Cortex of kidney (tissue), 1 donor: ENCODE measurements around the gene RPS6KA1.

ENCODE experiments used
- DNase-seq: peaks from one replicate; lab custom pipeline; 2025; lab: John Stamatoyannopoulos, UW

The RPS6KA1 gene

DNA sequence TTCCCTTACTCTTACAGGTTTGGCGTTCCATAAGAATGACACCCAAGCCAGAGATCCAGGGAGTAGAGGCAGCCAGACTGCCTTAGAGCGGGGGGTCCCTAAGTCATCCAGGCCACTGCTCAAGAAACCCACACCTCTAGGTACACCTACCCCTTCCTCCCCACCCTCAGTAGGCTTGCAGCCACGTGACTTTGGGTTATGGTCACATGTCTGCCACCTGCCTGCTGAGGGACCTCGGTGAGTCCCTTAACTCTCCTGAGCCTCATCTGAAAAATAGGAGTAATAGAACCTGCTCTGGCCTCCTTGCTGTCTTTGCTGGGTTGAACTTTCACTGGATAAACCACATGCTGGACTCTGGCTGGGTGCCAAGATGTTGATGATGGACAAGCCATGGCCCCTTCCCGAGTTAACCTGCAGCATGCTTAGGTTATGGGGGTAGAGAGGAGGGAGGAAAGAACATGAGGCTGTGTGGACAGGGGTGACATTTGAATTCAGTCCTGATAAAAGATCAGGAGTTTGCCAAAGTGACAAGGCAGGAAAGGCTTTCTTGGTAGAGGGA lies 4.5 kb downstream of the RPS6KA1 start:
- no peak for DNase-seq

DNA sequence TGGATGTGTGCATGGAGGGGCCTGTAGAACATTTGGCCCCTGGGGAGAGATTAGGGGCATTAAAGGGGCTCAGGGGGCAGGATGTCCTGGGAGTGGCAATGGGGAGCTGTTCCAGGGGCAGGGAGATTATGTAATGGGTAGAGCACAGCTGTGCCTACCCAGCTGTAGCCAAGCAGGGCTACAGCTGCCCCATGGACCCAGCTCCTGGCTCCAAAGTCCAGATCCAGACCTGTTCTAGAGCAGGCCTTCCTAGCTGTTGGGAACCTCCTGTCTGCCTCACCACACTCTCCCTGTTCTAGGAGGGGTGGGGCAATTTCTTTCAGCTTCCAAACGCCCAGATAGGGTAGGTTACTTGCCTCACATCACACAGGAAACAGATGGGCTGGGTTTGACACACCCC lies 5.6 kb downstream of the RPS6KA1 start:
- DNase-seq: no peak

DNA sequence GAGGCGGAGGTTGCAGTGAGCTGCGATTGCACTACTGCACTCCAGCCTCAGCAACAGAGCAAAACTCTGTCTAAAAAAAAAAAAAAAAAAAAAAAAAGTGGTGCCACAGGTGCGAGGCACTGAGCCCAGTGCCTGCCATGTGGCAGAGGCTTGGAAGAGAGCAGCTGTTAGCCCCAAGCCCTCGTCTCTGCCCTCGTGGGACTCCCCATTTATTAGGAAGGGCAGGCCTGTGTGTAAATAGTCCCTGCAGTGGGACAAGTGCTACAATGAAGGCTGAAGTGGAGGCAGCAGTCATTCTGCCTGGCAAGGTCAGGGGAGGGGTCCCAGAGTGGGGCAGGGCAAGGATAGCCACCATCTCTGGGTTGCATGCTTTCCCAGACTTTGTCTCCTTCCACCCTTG lies 6.5 kb downstream of the RPS6KA1 start:
- DNase-seq: no peak

DNA sequence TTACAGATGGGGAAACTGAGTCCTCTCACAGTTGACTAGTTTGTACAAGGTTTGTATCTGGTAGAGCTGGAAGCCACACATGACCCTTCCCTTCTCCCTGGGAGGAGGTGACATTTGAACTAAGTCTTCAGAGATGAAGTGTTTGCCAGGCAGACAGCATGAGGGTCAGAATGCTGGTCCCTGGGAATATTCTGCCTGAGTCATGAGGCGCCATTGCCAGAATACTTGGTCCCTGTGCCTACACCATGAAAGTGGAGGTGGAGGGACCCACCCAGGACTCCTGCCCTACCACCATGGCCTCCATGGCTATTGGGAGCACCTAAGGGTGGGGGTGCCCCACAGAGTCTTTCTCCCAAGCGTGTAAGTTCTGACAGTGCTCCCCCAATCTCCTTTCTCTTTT lies 7.0 kb downstream of the RPS6KA1 start:
- no peak for DNase-seq

DNA sequence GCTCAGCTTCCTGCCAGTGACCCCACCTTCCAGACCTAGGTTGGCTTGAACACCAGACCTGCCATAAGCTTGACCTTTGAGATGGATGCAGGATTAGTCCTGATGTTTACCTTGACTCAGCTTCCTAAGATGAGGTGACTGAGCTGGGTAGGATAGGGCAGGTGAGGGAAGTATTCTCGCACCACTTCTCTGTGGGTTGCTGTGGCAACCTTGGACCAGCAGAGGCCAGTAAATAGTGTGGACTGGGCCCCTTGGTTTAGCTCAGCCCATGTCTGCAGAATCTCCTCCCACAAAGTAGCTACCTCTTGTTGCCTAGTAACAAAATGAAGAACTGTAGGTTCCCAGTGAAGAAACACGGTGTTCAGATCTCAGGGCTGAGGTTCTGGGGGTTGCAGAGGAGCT lies 8.4 kb downstream of the RPS6KA1 start:
- DNase-seq: no peak

DNA sequence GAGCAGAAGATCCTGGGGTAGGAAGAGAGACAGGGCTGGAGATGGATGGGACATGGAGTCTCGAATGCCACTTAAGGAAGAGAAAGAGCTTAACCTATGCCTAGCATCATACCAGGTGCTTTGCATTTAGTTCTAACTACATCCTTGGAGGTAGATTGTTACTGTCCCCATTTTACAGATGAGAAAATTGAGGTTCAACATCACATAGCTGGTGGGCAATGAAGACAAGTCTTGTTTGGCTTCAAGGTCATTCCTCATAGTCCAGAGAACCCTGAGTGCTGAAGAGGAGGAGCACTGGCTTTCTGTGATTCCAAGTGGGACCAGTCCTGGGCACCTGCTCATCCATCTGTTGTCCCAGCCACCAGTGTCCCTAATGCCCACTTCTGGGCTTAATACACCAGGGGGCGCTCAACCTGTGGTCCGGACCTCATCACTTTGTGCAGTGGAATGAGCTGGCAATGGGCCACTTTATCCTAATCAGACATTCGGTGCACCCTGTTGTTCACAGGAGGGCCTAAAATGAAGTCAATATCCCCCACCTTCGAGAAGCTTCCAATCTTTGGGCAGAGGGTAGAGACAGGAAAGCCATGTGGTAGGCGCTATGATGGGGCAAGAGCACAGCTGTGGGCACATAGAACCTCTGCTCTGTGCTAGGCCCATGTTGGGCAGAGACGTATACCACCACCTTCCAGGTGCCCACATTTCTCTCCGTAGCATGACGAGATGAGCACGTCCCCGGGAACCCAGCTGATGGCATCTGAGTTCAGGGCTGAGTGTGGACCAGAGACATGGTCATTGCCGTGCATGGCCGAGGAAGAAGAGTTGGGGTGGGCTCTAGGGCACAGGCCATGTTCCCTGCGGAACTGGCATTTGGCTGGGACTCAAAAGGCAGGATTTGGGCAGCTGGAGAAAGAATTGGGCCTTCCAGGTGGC lies 9.2 kb downstream of the RPS6KA1 start:
- no peak for DNase-seq

DNA sequence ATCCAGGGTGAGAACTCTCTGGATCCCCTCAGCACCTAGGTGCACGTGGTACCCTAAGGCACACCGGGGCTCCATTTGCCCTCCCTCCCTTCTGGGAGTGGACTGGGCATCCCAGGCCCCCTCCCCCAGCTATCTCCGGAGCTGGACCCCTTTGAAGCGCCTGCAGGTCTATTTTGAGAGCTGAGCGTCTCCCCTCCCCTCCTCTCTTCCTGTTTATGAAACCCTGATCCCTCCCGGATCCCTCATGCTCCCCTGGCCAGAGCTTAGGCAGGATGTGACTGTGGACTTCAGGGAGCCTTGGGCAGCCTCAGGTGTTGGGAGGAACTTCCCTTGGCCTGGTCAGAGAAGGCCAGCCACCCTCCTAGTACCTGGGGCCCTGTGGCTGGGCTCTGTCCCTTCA lies 10.2 kb downstream of the RPS6KA1 start:
- DNase-seq: no peak

DNA sequence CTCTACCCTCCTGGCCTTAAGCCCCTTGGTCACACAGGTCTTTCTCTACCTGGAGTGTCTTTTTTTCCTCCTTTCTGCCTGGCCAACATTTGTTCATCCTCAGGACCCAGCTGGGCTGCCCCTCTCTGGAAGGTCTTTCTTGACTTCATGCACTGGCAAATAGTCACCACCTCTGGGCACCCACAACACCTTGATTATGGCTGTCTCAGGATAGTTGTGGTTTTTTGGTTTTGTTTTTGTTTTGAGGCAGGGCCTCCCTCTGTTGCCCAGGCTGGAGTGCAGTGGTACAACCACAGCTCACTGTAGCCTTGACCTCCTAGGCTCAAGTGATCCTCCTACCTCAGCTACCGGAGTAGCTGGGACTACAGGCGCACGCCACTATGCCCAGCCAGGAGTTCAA lies 10.8 kb downstream of the RPS6KA1 start:
- no peak for DNase-seq

DNA sequence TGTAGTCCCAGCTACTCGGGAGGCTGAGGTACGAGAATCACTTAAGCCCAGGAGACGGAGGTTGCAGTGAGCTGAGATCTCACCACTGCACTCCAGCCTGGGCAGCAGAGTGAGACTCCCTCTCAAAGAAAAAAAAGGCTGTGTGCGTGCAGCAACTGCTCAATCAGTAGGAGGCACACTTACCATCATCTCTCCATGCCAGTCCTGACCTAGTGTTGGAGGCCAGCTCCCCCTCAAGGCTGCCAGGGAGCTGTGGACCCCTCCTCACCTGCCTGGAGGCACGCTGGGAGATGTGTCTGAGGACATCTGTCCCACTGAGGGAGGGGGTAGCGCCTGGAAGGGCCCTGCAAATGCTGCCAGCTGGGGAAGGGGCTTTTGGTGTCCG lies 11.9 kb downstream of the RPS6KA1 start:
- DNase-seq: no peak

DNA sequence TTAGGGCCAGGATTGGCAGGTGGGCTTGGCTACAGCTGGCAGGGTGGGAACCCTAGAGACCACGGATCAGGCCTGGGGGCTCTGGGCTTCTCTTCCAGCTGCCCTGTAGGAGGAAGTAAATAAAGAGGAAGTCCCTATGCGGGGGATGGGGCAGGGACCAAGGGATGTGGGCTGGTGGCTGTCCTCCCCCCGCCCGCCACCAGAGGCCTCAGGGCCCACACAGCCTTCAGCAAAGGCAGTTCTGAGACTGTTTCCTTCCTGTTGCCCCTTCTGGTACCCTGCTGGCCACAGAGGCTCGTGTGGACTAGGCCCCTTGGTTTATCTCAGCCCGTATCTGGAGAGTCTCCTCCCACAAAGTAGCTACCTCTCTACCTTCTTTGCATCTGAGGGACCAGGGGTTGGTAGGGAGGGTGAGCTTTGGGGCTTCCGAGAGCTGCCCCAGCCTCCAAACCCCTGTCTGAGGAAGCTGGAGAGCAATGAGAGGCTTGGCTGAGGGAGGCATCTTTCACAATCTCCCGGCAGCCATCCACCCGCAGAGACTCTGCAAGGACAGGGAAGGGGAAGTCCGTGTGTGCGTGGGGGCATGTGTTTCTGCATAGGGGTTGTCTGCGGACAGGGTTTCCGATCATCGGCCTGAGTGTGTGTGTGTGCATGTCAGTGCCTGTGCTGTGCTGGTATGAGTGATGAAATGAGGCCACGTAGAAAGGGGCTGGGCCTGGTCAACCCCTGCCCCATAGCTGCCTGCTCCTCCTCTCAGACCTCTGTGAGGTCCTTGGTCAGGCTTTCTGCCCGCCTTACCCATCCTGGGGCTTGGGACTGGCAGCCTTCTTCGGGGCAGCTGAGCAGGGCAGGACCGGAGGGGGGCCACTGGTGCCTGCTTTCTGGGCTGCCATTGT lies 12.5 kb downstream of the RPS6KA1 start:
- no peak for DNase-seq

DNA sequence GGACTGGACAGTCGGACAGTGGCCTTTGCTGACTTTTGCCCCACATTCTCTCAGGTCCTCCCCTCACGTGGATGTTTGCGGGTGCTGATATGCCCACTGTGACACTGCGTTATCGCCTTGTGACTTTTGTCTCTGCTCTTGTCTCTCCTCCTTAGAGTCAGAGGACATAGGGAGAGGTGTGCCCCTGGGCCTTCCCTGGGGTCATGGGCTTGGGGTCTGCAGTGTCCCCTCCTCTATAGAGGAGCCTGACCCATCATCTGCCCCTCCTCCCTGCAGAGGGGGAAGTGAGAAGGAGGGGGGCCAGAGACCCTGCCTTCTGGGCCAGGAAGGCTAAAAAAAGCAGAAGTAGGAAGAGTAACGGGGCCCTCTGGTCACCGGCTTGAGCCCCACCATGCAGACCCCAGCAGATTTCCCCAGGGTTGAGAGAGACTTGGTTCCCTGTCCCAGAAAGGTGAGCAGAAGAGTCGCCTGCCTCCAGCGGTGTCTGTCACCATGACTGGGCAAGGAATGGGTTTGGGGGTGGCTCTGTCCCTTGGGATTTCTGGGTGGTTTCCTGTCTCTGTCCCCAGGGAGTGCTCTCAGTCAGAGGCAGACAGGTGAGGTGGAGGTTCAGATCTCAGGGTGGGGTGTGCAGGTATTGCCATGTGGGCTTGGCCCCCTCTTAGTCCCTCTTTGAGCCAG lies 13.3 kb downstream of the RPS6KA1 start:
- DNase-seq: no peak

DNA sequence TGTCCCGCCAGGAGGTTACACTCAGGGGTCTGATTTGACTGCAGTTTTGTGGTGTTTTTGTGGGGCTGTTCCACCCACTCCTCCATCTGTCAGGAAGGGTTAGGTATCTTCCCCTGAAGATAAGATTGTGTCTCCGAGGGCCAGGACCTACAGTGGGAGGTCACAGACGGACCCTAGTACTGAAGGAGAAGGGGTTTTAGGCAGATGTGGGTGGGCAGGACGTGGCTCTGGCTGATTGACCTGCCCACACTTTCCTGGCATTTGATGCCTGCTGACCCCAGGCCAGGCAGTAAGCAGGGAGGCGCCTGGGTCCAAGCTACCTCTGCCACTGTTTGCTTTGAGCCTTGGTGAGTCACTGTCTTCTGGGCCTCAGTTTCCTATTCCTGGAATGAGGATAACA lies 13.9 kb downstream of the RPS6KA1 start:
- DNase-seq: no peak

DNA sequence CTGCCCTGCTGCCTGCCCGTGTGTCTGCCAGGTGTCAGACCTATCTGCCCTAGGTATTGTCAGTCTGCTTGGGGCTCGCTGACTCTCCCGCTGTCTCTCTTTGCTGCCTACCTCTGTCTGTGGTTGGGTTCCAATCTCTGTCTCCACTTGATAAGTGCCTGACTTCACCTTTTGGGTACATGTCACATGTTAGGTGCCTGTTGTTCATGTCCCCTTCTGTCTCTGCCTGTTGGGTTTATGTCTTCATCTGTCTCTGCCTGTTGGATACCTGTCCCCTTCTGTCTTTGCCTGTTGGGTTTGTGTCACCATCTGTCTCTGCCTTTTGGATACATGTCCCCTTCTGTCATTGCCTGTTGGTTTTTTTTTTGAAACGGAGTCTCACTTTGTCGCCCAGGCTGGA lies 14.6 kb downstream of the RPS6KA1 start:
- DNase-seq: no peak

DNA sequence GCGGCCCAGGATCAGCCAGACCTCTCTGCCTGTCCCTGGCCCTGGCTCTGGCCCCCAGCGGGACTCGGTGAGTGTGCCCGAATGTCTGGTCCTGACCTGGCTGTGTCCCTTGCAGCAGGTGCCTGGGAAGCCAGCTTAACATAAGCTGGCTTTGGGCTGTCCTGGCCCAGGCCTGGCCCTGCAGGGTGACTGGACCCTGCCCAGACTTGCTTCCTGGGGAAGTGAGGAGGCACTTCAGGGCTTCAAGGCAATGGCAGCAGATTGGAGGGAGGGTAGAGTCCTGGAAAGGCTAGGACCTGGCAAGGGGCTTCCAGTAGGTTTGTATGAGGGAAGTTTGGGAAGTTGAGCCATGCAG lies 16.4 kb downstream of the RPS6KA1 start:
- no peak for DNase-seq

DNA sequence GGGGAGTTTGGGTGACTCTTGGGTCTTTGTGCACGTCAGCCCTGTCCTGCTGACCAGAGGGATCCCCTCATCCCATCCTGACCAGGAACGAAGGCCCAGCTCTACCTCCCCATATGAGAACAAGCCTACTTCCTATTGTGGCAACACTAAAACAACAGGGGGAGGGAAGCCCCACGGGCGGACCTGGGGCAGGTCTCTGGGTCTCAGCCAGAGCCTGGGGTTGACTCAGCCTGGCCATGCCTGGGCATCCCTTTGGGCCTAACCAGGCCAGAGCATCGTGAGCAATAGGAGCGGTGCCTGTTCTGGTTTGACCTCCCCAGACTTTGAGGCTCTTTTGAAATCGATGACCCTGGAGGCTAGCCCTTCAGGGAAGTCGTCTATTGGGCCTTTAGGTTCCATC lies 16.8 kb downstream of the RPS6KA1 start:
- DNase-seq: no peak

DNA sequence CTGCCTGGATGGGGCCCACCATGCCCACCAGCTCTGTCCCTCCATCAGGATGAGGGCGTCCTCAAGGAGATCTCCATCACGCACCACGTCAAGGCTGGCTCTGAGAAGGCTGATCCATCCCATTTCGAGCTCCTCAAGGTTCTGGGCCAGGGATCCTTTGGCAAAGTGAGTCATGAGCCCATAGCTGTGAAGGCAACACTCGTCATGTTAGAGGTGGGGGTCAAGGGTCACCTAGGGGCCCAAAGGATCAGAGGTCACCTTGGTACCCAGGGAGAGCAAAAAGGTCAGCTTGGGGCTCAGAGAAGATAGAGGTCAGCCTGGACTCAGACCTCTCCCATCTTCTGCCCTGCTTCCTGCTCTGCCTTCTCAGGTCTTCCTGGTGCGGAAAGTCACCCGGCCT lies 17.3 kb downstream of the RPS6KA1 start:
- no peak for DNase-seq

DNA sequence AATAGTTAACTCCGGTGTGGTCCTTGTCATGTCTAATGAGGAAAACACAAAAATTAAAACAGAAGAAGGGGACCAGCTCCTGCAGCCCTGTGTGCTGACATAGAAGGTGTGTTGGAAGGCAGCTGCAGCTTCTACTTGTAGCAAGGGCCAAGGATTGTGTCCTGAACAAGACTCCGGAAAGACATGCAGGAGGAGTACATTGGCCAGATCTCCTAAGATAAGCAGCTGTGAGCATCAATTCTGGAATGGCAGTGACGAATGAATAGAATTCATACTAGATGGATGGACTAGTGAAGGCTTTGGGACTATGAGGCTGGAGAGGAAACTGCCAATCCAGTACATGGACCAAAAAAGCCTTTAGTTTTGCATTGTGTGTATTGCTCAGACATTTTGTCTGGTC lies 19.3 kb downstream of the RPS6KA1 start:
- no peak for DNase-seq

DNA sequence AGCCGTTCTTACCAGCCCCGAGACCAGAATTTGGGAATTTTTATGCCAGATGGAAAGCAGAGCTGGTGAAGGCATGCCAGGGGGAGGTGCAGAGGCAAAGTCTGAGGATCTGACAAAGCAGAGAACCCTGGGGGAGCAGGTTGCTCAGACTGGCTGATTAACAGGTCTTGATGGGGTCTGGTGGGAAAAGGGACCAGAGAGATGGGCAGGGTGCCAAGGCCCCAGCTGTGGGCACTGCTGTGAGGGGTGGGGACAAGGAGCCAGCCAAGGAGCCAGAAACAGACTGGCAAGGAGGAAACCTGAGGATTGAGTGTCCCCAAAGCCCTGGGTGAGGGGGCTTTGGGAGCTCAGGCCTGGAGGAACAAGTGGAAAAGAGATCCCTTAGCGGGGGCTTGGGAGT lies 21.4 kb downstream of the RPS6KA1 start:
- no peak for DNase-seq

DNA sequence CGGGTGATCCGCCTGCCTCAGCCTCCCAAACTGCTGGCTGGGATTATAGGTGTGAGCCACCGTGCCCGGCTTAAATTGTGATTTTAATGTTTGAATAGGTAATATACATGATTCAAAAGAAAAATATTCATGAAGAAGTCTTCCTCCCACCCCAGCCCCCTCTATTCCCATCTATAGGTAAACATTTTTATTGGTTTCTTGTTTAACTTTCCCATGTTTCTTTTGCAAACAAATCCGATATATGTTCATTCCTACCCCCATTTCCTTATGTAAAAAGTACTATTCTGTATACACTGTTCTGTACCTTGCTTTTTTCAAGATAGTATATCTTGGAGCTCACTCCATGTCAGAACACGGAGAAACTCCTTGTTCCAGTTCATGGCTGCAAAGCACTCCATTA lies 23.2 kb downstream of the RPS6KA1 start:
- no peak for DNase-seq

DNA sequence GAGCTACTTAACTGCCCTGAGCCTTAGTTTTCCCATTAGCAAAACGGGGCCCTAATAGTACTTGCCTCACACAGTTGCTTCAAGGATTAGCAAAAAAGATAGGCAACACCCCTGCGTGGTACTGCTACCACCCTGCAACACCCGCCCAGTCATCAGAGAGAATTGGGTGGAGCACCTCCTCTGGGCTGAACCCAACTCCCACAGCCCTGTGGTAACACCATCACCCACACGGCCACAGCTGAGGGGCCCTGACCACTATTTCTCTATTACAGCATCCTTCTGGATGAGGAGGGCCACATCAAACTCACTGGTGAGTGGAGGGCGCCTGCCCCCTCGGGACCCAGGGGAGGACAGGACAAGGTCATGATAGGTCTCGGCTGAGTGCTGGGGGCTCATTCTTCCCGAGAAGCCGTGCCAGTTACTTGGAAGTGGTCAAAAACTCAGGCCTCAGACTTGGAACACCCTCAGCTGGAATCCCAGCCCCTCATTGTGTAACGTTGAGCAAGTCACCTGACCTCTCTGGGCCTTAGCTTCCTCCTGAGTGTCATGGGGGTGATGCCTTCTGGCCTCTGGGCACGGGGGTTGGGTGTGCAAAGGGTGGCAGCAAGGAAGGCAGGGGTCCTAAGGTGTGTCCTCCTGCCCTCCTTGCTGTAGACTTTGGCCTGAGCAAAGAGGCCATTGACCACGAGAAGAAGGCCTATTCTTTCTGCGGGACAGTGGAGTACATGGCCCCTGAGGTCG lies 24.6 kb downstream of the RPS6KA1 start:
- no peak for DNase-seq

DNA sequence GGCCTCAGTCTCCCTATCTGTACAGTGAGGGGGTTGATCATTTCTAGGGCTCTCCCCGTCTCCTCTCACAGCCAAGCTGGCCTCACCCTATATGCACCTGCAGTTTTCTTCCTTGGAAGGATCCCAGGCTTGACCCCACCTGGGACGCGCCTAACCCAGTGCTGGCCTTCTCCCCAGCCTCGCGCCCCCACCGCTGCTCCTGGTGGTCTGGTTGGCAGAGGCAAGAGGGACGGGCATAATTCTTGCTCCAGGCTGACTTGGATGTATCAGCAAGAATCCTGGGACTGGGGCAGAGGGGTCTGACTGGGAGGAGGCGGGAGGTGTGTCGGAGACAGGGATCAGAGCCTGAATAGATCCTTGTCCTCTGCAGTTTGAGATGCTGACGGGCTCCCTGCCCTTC lies 25.2 kb downstream of the RPS6KA1 start:
- no peak for DNase-seq

DNA sequence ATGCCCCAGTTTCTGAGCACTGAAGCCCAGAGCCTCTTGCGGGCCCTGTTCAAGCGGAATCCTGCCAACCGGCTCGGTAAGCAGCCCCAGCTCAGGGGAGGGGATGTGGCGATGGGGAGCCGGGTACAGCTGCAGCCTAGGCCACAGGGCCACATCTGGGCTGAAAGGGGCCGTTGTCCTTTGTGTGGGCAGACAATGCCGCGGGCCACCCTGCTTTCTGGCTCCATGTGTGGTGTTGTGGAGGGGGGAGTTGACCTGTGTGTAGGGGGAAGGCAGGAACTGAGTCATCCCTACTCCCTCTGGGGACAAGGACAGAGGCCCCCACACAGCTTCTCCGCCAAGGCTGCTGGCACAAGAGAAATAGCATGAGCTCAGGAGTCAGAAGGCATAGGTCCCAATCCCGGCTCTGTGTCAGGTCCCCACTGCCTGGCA lies 26.0 kb downstream of the RPS6KA1 start:
- no peak for DNase-seq
